Measurements from ENCODE around the gene ADCY2. TPM values are rescaled to one million over a fixed set of nuclear protein-coding genes. Genes with fewer than 3 reads are reported as not detected.

The ADCY2 gene
- total RNA-seq, 1 donor from 2014 or later, result 0.95 TPM

GRCh38 chr5:7437836-7438235 lies 41.9 kb downstream of the ADCY2 start:
- H3K9me3 Mint-ChIP-seq (ENCODE audit: low read depth), result peaks cover 6% of the 10 kb centered on the region
- H3K27me3 Mint-ChIP-seq (ENCODE audit: low read depth), result peaks cover 8% of the 10 kb centered on the region
- H3K4me1 Mint-ChIP-seq (ENCODE audit: low read depth), result no peaks in the 10 kb centered on the region
- H3K36me3 Mint-ChIP-seq (ENCODE audit: low read depth), result no peaks in the 10 kb centered on the region
- TF ChIP-seq CTCF (IDR thresholded peaks at IDR 0.05), result no peak
- H3K4me3 Mint-ChIP-seq (ENCODE audit: unreplicated experiment), result no peak overlapping the region
- DNase-seq (ENCODE audit: low spot score), result no peak
- H3K27ac Mint-ChIP-seq (ENCODE audit: unreplicated experiment), result no peak overlapping the region

DNA sequence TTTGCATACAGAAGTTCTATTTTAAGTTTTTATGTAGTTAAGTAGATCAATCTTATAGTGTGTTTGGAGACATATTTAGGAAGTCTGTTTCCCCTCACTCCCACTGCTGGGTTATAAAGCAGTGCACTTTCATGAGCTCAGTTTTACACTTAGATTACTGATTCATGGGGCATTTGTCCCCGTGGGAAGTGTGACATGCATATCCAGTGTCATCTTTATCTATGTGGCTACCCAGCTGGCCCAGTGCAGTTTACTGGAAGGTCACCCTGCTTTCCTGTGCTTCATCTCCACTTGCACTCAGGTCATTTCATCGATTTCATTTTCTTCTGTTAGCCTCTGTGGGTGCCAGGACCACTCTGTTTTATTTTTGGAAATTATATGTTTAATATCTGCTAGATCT lies 49.1 kb downstream of the ADCY2 start:
- Mint-ChIP-seq H3K36me3 (ENCODE audit: low read depth) (no peaks in the 10 kb centered on the region), H3K27me3 (ENCODE audit: low read depth) (peaks cover 4% of the 10 kb centered on the region), H3K4me1 (ENCODE audit: low read depth) (no peaks in the 10 kb centered on the region), H3K27ac (ENCODE audit: unreplicated experiment) (no peak overlapping the region), H3K9me3 (ENCODE audit: low read depth) (peaks cover 7% of the 10 kb centered on the region), H3K4me3 (ENCODE audit: unreplicated experiment) (no peak overlapping the region)
- DNase-seq (ENCODE audit: low spot score), result no peak
- TF ChIP-seq CTCF (IDR thresholded peaks at IDR 0.05), result no peak

DNA sequence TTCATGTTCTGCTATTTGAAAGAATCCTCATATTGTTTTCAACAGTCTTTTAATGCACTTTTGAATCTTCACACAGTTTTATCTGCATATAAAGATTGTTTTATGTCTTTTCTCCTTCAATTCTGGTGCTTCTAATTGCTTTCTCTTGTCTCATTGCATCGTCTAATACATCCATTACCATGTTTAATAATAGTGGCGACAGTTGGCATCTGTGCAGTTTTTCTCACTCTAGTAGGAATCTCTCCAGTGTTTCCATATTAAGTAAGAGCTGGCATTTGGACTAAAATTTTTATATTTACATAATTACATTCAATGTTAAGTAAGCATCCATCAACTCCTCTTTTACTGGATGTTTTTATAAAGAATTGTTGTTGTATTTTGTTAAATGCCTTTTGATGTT lies 49.9 kb downstream of the ADCY2 start:
- Mint-ChIP-seq H3K9me3 (ENCODE audit: low read depth) (peaks cover 10% of the 10 kb centered on the region), H3K36me3 (ENCODE audit: low read depth) (no peaks in the 10 kb centered on the region), H3K27me3 (ENCODE audit: low read depth) (peaks cover 2% of the 10 kb centered on the region), H3K4me3 (ENCODE audit: unreplicated experiment) (no peak overlapping the region), H3K27ac (ENCODE audit: unreplicated experiment) (no peak overlapping the region), H3K4me1 (ENCODE audit: low read depth) (no peaks in the 10 kb centered on the region)
- no peak for TF ChIP-seq CTCF (IDR thresholded peaks at IDR 0.05)
- no peak for DNase-seq (ENCODE audit: low spot score)

GRCh38 chr5:7446913-7447312 lies 51.0 kb downstream of the ADCY2 start:
- H3K4me1 Mint-ChIP-seq (ENCODE audit: low read depth), result no peaks in the 10 kb centered on the region
- H3K9me3 Mint-ChIP-seq (ENCODE audit: low read depth), result peaks cover 12% of the 10 kb centered on the region
- H3K36me3 Mint-ChIP-seq (ENCODE audit: low read depth), result no peaks in the 10 kb centered on the region
- no peaks in the 10 kb centered on the region for H3K27me3 Mint-ChIP-seq (ENCODE audit: low read depth)
- no peak for TF ChIP-seq CTCF (IDR thresholded peaks at IDR 0.05)
- H3K4me3 Mint-ChIP-seq (ENCODE audit: unreplicated experiment), result no peak overlapping the region
- no peak overlapping the region for H3K27ac Mint-ChIP-seq (ENCODE audit: unreplicated experiment)
- no peak for DNase-seq (ENCODE audit: low spot score)

GRCh38 chr5:7453947-7454346 lies 58.0 kb downstream of the ADCY2 start:
- H3K27me3 Mint-ChIP-seq (ENCODE audit: low read depth), result peaks cover 2% of the 10 kb centered on the region
- no peak for DNase-seq (ENCODE audit: low spot score)
- H3K36me3 Mint-ChIP-seq (ENCODE audit: low read depth), result no peaks in the 10 kb centered on the region
- H3K27ac Mint-ChIP-seq (ENCODE audit: unreplicated experiment), result no peak overlapping the region
- no peaks in the 10 kb centered on the region for H3K4me1 Mint-ChIP-seq (ENCODE audit: low read depth)
- TF ChIP-seq CTCF (IDR thresholded peaks at IDR 0.05), result no peak
- no peak overlapping the region for H3K4me3 Mint-ChIP-seq (ENCODE audit: unreplicated experiment)
- H3K9me3 Mint-ChIP-seq (ENCODE audit: low read depth), result peaks cover 18% of the 10 kb centered on the region

Measured in chondrocyte (in vitro differentiated cells).